SH-SY5Y (cell line): Measurements from ENCODE around the gene SNX4.

Experiments
- GATA2 ChIP-seq: IDR thresholded peaks from 2 replicates; pipeline ENCODE4 v1.6.1; 2011; ENCODE audit warnings: mild to moderate bottlenecking, low read depth, low read length
- GATA3 ChIP-seq: IDR thresholded peaks from 2 replicates; pipeline ENCODE4 v1.6.1; 2011; ENCODE audit warnings: low read depth, mild to moderate bottlenecking, low read length, moderate library complexity

DNA sequence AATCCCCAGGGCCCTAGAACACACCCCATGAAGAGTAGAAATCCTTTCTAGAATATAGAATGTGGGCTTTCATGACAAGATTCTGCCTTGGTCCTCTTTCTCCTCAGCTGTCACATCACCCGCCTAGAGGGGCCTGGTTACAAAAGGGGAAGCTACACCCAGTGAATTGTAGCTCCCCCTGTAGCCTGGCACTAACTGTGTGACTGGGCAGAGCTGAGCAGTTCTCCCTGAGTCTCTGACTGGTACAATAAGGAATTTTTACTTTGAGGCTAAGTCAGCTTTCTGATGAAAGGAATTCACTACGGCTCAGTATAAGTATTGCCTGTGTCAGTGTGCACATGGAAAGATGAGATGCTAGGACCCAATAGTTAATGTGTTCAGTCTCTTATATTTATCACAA, 116.2 kb downstream of the SNX4 start:
- TF ChIP-seq GATA3 (no peak), GATA2 (no peak)
